Measurements from ENCODE around the gene ACSF2. TPM values are rescaled to one million over a fixed set of nuclear protein-coding genes. Genes with fewer than 3 reads are reported as not detected.

ACSF2 gene
- total RNA-seq, 1 experiment from 2014 or later = 17.8 TPM

DNA sequence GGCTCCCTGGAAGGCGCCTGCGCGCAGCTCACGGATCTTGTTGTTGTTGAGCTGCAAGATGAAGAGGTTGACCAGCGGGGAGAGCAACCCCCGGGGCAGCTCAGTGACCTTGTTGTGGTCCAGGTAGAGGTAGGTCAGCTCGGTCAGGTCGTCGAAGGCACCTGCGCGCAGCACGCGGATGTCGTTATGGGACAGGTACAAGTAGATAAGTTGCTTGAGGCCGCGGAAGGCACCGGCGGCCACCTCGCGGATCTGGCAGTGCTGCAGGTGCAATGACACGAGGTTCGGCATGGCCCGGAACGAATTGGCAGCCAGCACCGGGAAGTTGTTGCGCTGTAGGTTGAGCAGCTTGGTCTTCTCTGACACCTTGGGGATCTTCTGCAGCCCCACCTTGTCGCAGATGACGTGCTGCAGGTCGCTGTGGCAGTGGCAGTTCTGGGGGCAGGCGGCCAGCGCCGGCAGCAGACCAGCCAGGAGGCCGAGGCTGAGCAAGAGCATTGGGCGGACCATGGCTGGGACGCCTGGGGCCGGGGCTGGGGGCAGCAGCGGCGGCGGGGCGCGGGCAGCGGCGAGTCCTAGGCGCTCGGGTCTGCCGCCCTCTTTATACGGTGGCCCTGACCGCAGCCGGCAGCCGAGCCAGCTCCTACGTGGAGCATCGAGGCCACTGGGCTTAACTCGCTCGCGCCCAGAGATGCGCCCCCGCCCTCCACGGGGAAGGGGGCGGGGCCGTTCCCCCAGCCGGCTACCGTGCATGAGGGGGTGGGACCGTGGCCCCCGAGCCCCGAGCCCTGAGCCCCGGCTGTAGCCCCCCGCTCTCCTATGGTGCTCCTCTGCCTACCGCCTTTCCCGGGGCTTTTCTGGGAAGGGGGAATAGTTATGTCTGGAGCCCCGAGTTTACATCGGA, 42.5 kb downstream of the ACSF2 start, which contains the start of gene CHAD:
CHAD (minus strand) TSS at position 577 of the 904 bp plus-strand sequence; CDS start at position 510, 67 bp downstream.
- H3K9me3 Mint-ChIP-seq (ENCODE audit: unreplicated experiment) = no peaks in the 10 kb centered on the region
- POLR2A ChIA-PET = interaction anchor here (1.3 kb wide), 1 partner anchor 11 kb away, joined by 6 read pairs; no protein-coding TSS in a partner anchor
- peaks cover 12% of the 10 kb centered on the region for H3K36me3 Mint-ChIP-seq (ENCODE audit: insufficient read depth, unreplicated experiment)
- H3K4me1 Mint-ChIP-seq (ENCODE audit: insufficient read depth, unreplicated experiment) = no peaks in the 10 kb centered on the region
- H3K4me3 Mint-ChIP-seq (ENCODE audit: unreplicated experiment) = no peak within 1 kb of the TSS
- BruUV-seq (replicated peaks) = no TSS peak
- intact Hi-C loops (cut with micrococcal nuclease) = no loop called here
- H3K27ac Mint-ChIP-seq (ENCODE audit: low read depth, unreplicated experiment) = no peak within 1 kb of the TSS
- CTCF ChIA-PET = interaction anchor here (0.6 kb wide), 2 partner anchors 9 to 493 kb away, joined by 3 read pairs; no protein-coding TSS in a partner anchor
- no peaks in the 10 kb centered on the region for H3K27me3 Mint-ChIP-seq (ENCODE audit: insufficient read depth, unreplicated experiment)
- DNase-seq (ENCODE audit: unreplicated experiment) = no peak
- TF ChIP-seq, protein P1, sequence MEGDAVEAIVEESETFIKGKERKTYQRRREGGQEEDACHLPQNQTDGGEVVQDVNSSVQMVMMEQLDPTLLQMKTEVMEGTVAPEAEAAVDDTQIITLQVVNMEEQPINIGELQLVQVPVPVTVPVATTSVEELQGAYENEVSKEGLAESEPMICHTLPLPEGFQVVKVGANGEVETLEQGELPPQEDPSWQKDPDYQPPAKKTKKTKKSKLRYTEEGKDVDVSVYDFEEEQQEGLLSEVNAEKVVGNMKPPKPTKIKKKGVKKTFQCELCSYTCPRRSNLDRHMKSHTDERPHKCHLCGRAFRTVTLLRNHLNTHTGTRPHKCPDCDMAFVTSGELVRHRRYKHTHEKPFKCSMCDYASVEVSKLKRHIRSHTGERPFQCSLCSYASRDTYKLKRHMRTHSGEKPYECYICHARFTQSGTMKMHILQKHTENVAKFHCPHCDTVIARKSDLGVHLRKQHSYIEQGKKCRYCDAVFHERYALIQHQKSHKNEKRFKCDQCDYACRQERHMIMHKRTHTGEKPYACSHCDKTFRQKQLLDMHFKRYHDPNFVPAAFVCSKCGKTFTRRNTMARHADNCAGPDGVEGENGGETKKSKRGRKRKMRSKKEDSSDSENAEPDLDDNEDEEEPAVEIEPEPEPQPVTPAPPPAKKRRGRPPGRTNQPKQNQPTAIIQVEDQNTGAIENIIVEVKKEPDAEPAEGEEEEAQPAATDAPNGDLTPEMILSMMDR (IDR thresholded peaks at IDR 0.05; ENCODE audit: unreplicated experiment) = no peak

DNA sequence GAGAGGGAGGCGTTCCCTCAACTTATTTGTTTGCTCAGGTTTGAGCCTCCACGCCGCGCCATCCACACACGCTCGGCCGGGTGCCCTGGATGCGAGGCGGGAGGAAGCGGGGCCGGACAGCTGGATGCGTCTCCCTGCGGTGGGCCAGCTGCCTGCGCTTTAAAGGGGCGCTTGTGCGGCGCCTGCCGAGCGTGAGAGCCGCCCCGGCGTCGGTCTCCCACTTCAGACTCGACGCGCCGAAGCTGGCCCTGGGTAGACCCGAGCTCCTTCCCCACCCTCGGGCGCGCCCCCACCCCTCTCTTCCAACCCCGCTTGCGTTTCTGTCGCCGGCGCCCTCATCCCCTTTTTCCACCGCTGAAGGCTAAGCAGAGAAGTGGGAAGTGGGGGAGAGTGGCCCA, 43.2 kb downstream of the ACSF2 start:
- CTCF ChIA-PET = interaction anchor here (1.8 kb wide), 1 partner anchor 9 kb away, joined by 5 read pairs; the partner anchor contains the start of gene RSAD1
- Mint-ChIP-seq H3K27me3 (ENCODE audit: insufficient read depth, unreplicated experiment) (no peaks in the 10 kb centered on the region), H3K9me3 (ENCODE audit: unreplicated experiment) (no peaks in the 10 kb centered on the region), H3K36me3 (ENCODE audit: insufficient read depth, unreplicated experiment) (peaks cover 13% of the 10 kb centered on the region), H3K27ac (ENCODE audit: low read depth, unreplicated experiment) (no peak overlapping the region), H3K4me3 (ENCODE audit: unreplicated experiment) (no peak overlapping the region), H3K4me1 (ENCODE audit: insufficient read depth, unreplicated experiment) (no peaks in the 10 kb centered on the region)
- POLR2A ChIA-PET = interaction anchor here (0.6 to 0.7 kb wide), 2 partner anchors 9 to 54 kb away, joined by 3 read pairs; partner anchors contain the start of gene RSAD1
- TF ChIP-seq, protein P1 (IDR thresholded peaks at IDR 0.05; ENCODE audit: unreplicated experiment) = no peak
- no peak for DNase-seq (ENCODE audit: unreplicated experiment)
- intact Hi-C loops (cut with micrococcal nuclease) = no loop called here
- BruUV-seq (replicated peaks) = no TSS peak

GRCh38 chr17:50469671-50470305, 43.8 kb downstream of the ACSF2 start:
- ChIA-PET CTCF (interaction anchor here (0.9 to 1.8 kb wide), 2 partner anchors 9 to 10 kb away, joined by 3 to 5 read pairs; partner anchors contain the start of gene RSAD1), POLR2A (interaction anchor here (0.6 to 0.7 kb wide), 3 partner anchors 9 to 54 kb away, joined by 3 read pairs; partner anchors contain the start of gene RSAD1)
- TF ChIP-seq, protein P1 (IDR thresholded peaks at IDR 0.05; ENCODE audit: unreplicated experiment) = no peak
- H3K4me3 Mint-ChIP-seq (ENCODE audit: unreplicated experiment) = no peak overlapping the region
- H3K27me3 Mint-ChIP-seq (ENCODE audit: insufficient read depth, unreplicated experiment) = no peaks in the 10 kb centered on the region
- no peak for DNase-seq (ENCODE audit: unreplicated experiment)
- H3K4me1 Mint-ChIP-seq (ENCODE audit: insufficient read depth, unreplicated experiment) = no peaks in the 10 kb centered on the region
- peaks cover 15% of the 10 kb centered on the region for H3K36me3 Mint-ChIP-seq (ENCODE audit: insufficient read depth, unreplicated experiment)
- intact Hi-C loops (cut with micrococcal nuclease) = no loop called here
- H3K27ac Mint-ChIP-seq (ENCODE audit: low read depth, unreplicated experiment) = no peak overlapping the region
- BruUV-seq (replicated peaks) = no TSS peak
- no peaks in the 10 kb centered on the region for H3K9me3 Mint-ChIP-seq (ENCODE audit: unreplicated experiment)

DNA sequence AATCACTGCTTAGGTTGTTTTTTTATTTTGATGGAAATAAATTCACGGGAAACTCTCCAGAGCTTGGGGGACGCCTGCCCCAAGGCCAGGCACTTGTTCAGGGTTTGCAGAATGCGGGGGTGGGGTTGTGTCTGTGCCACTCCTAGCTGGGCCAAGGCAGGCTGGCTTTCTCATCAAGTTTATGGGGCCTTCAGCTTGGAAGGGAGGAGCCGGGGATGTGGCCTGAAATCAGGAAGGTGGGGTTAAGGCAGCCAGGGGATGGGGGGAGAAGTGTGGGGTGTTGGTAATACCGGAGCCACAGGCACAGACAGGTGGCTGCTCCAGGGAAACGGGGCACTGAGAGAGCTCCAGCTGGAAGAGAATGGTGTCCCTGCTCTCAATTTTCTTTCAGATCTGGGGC, 44.4 kb downstream of the ACSF2 start:
- Mint-ChIP-seq H3K27ac (ENCODE audit: low read depth, unreplicated experiment) (no peak overlapping the region), H3K36me3 (ENCODE audit: insufficient read depth, unreplicated experiment) (peaks cover 15% of the 10 kb centered on the region), H3K27me3 (ENCODE audit: insufficient read depth, unreplicated experiment) (no peaks in the 10 kb centered on the region), H3K4me1 (ENCODE audit: insufficient read depth, unreplicated experiment) (no peaks in the 10 kb centered on the region), H3K9me3 (ENCODE audit: unreplicated experiment) (no peaks in the 10 kb centered on the region), H3K4me3 (ENCODE audit: unreplicated experiment) (no peak overlapping the region)
- intact Hi-C loops (cut with micrococcal nuclease) = no loop called here
- POLR2A ChIA-PET = interaction anchor here (0.6 to 1.4 kb wide), 3 partner anchors 9 to 74 kb away, joined by 3 read pairs; no protein-coding TSS in a partner anchor
- no TSS peak for BruUV-seq (replicated peaks)
- DNase-seq (ENCODE audit: unreplicated experiment) = no peak
- TF ChIP-seq, protein P1 (IDR thresholded peaks at IDR 0.05; ENCODE audit: unreplicated experiment) = no peak
- CTCF ChIA-PET = interaction anchor here (0.9 to 1.8 kb wide), 3 partner anchors 8 to 11 kb away, joined by 3 to 5 read pairs (median 3); partner anchors contain the start of gene RSAD1
